Measurements from ENCODE around the gene PERM1. TPM values are rescaled to one million over a fixed set of nuclear protein-coding genes. Genes with fewer than 3 reads are reported as not detected.

Gene PERM1
- total and polyA plus RNA-seq, 2 of the 13 experiments (the other 11 are each of a cell fraction or from before 2014, with no cell fraction given) = 0.04 to 0.29 TPM

GRCh38 chr1:938088-938683 lies 43.7 kb downstream of the PERM1 start:
- intact Hi-C loops (cut with micrococcal nuclease; ENCODE audit: unreplicated experiment) = loop anchor here (2.0 kb wide), 1 partner anchor 33 kb away; no protein-coding TSS in a partner anchor
- no peak for FAIRE-seq
- peak; percentile 70 for ATAC-seq
- Histone ChIP-seq H3K27me3 (ENCODE audit: control insufficient read depth in 1 of 2, insufficient read depth in 2 of 2, low read length in 2 of 2) (peaks cover 26 to 66% of the 10 kb centered on the region in 2 experiments), H4K20me1 (ENCODE audit: insufficient read depth, low read length) (no peaks in the 10 kb centered on the region), H2AFZ (ENCODE audit: low read length) (no peak overlapping the region), H3K9me3 (ENCODE audit: low read length) (no peaks in the 10 kb centered on the region), H3K9ac (ENCODE audit: insufficient read depth, low read depth, low read length) (no peak overlapping the region), H3K27ac (ENCODE audit: extremely low read length, insufficient read depth, low read length) (no peak overlapping the region), H3K4me3 (replicated peaks in 1 of 3; ENCODE audit: insufficient read depth in 1 of 3, low read depth in 2 of 3, low read length in 3 of 3) (no peak overlapping the region), H3K79me2 (ENCODE audit: insufficient read depth, low read length) (no peaks in the 10 kb centered on the region), H3K4me2 (ENCODE audit: low read depth, low read length) (no peak overlapping the region), H3K36me3 (replicated peaks in 1 of 2; ENCODE audit: control insufficient read depth in 1 of 2, insufficient read depth in 2 of 2, low read length in 2 of 2) (no peaks in the 10 kb centered on the region), H3K4me1 (ENCODE audit: insufficient read depth, low read length) (peaks cover 32% of the 10 kb centered on the region)
- DNase-seq (ENCODE audit: low spot score) = peak; percentile 29
- POLR2A ChIA-PET = interaction anchor here (1.2 to 1.3 kb wide), 2 partner anchors 32 to 34 kb away, joined by 3 to 4 read pairs; no protein-coding TSS in a partner anchor
- 0% methylated on average over 2 of the region's 15 CpGs for WGBS (ENCODE audit: low lambda C conversion rate)
- no TSS peak for BruUV-seq (replicated peaks)
- CTCF ChIA-PET (ENCODE audit: low intra/inter-chr PET ratio, low total read pairs) = interaction anchor here (0.9 to 1.3 kb wide), 6 partner anchors 16 to 68 kb away, joined by 3 to 6 read pairs (median 4); no protein-coding TSS in a partner anchor
- in situ Hi-C loops (cut with HindIII; ENCODE audit: extremely low pct_ligation_motif_present, low pct_unique_long_range_greater_than_20kb) = no loop called here
- TF ChIP-seq NFE2L1 (CRISPR knock-in tag; IDR thresholded peaks at IDR 0.05; ENCODE audit: borderline replicate concordance) = no peak
- TF ChIP-seq, protein P1, sequence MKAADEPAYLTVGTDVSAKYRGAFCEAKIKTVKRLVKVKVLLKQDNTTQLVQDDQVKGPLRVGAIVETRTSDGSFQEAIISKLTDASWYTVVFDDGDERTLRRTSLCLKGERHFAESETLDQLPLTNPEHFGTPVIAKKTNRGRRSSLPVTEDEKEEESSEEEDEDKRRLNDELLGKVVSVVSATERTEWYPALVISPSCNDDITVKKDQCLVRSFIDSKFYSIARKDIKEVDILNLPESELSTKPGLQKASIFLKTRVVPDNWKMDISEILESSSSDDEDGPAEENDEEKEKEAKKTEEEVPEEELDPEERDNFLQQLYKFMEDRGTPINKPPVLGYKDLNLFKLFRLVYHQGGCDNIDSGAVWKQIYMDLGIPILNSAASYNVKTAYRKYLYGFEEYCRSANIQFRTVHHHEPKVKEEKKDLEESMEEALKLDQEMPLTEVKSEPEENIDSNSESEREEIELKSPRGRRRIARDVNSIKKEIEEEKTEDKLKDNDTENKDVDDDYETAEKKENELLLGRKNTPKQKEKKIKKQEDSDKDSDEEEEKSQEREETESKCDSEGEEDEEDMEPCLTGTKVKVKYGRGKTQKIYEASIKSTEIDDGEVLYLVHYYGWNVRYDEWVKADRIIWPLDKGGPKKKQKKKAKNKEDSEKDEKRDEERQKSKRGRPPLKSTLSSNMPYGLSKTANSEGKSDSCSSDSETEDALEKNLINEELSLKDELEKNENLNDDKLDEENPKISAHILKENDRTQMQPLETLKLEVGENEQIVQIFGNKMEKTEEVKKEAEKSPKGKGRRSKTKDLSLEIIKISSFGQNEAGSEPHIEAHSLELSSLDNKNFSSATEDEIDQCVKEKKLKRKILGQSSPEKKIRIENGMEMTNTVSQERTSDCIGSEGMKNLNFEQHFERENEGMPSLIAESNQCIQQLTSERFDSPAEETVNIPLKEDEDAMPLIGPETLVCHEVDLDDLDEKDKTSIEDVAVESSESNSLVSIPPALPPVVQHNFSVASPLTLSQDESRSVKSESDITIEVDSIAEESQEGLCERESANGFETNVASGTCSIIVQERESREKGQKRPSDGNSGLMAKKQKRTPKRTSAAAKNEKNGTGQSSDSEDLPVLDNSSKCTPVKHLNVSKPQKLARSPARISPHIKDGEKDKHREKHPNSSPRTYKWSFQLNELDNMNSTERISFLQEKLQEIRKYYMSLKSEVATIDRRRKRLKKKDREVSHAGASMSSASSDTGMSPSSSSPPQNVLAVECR (CRISPR knock-in tag; IDR thresholded peaks at IDR 0.05; ENCODE audit: borderline replicate concordance) = peak; percentile 24; the same call in 1 of the 2 replicates
- peak; percentile 68 for TF ChIP-seq ZFX (CRISPR knock-in tag; IDR thresholded peaks at IDR 0.05; ENCODE audit: low read depth)
- TF ChIP-seq ASH2L (IDR thresholded peaks at IDR 0.05; ENCODE audit: insufficient read length, low read depth, low read length) = no peak
- TF ChIP-seq LCORL (IDR thresholded peaks at IDR 0.05) = no peak
- TF ChIP-seq LCORL (CRISPR knock-in tag; IDR thresholded peaks at IDR 0.05) = peak; percentile 65
- TF ChIP-seq HNRNPH1 (optimal IDR thresholded peaks at IDR 0.05; ENCODE audit: low read depth, low read length) = no peak
- TF ChIP-seq GABPB1 (CRISPR knock-in tag; IDR thresholded peaks at IDR 0.05) = 0 out of 2 replicates have a peak, but pooled peaks have one; percentile 23
- TF ChIP-seq, protein P2, sequence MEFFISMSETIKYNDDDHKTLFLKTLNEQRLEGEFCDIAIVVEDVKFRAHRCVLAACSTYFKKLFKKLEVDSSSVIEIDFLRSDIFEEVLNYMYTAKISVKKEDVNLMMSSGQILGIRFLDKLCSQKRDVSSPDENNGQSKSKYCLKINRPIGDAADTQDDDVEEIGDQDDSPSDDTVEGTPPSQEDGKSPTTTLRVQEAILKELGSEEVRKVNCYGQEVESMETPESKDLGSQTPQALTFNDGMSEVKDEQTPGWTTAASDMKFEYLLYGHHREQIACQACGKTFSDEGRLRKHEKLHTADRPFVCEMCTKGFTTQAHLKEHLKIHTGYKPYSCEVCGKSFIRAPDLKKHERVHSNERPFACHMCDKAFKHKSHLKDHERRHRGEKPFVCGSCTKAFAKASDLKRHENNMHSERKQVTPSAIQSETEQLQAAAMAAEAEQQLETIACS (CRISPR knock-in tag; IDR thresholded peaks at IDR 0.05) = peak; percentile 41; the same call in 1 of the 2 replicates
- peak; percentile 63 for TF ChIP-seq STAG1 (CRISPR knock-in tag; IDR thresholded peaks at IDR 0.05)
- 0 out of 2 replicates have a peak, but pooled peaks have one; percentile 13 for TF ChIP-seq PATZ1 (CRISPR knock-in tag; IDR thresholded peaks at IDR 0.05)
- TF ChIP-seq KLF12 (CRISPR knock-in tag; IDR thresholded peaks at IDR 0.05; ENCODE audit: borderline replicate concordance) = 0 out of 2 replicates have a peak, but pooled peaks have one; percentile 31
- peak; percentile 67 for TF ChIP-seq ZNF263 (CRISPR knock-in tag; IDR thresholded peaks at IDR 0.05)
- peak; percentile 69; the same call in 1 of the 2 replicates for TF ChIP-seq HNRNPL (IDR thresholded peaks at IDR 0.05; ENCODE audit: low read depth, low read length)
- TF ChIP-seq TBX2 (CRISPR knock-in tag; IDR thresholded peaks at IDR 0.05; ENCODE audit: borderline replicate concordance) = peak; percentile 34; the same call in 1 of the 2 replicates
- TF ChIP-seq MAX (IDR thresholded peaks at IDR 0.05) = peak; percentile 44; the same call in 1 of the 2 replicates
- TF ChIP-seq RXRA (CRISPR knock-in tag; IDR thresholded peaks at IDR 0.05) = peak; percentile 15; the same call in 1 of the 2 replicates
